Kidney glomerular epithelial cell (primary cell): ENCODE measurements around the gene ADGRV1.
"Not testable (repeated sequence)": the region's sequence is repeated elsewhere in the genome, so short reads cannot be mapped to it uniquely, and the experiment has no call there.

Experiments used
- DNase-seq: peaks from one replicate; lab custom pipeline; 2025; lab: John Stamatoyannopoulos, UW

Gene ADGRV1

GRCh38 chr5:90996089-90996488 is 437.5 kb downstream of the ADGRV1 start:
- DNase-seq = no peak

GRCh38 chr5:90997082-90997481 is 438.5 kb downstream of the ADGRV1 start:
- DNase-seq = no peak

- no peak for DNase-seq
These were observed 442.1 kb downstream of the ADGRV1 start for GRCh38 chr5:91000743-91001142.

GRCh38 chr5:91006713-91007112 is 448.1 kb downstream of the ADGRV1 start:
- DNase-seq = no peak

- DNase-seq = no peak
These were observed 448.7 kb downstream of the ADGRV1 start for GRCh38 chr5:91007251-91007650.

- peak; percentile 51 for DNase-seq
These were observed 449.3 kb downstream of the ADGRV1 start for GRCh38 chr5:91007780-91008402.

GRCh38 chr5:91010090-91010489 is 451.5 kb downstream of the ADGRV1 start:
- DNase-seq = no peak

- DNase-seq = no peak
These were observed 452.4 kb downstream of the ADGRV1 start for GRCh38 chr5:91011029-91011428.

- not testable (repeated sequence) for DNase-seq
These were observed 454.3 kb downstream of the ADGRV1 start for GRCh38 chr5:91012867-91013266.

GRCh38 chr5:91016322-91016721 is 457.7 kb downstream of the ADGRV1 start:
- DNase-seq = no peak

GRCh38 chr5:91016954-91017700 is 458.5 kb downstream of the ADGRV1 start:
- peak; percentile 30 for DNase-seq

GRCh38 chr5:91018200-91018599 is 459.6 kb downstream of the ADGRV1 start:
- DNase-seq = no peak

- no peak for DNase-seq
These were observed 460.2 kb downstream of the ADGRV1 start for GRCh38 chr5:91018712-91019371.

- peak; percentile 71 for DNase-seq
These were observed 461.6 kb downstream of the ADGRV1 start for GRCh38 chr5:91020065-91020800.

- no peak for DNase-seq
These were observed 463.9 kb downstream of the ADGRV1 start for GRCh38 chr5:91022518-91022917.

GRCh38 chr5:91024206-91024605 is 465.6 kb downstream of the ADGRV1 start:
- DNase-seq = no peak

- DNase-seq = no peak
These were observed 466.1 kb downstream of the ADGRV1 start for GRCh38 chr5:91024727-91025126.

- DNase-seq = no peak
These were observed 466.9 kb downstream of the ADGRV1 start for GRCh38 chr5:91025449-91025848.

GRCh38 chr5:91025956-91026355 is 467.4 kb downstream of the ADGRV1 start:
- DNase-seq = no peak

- DNase-seq = no peak
These were observed 467.9 kb downstream of the ADGRV1 start for GRCh38 chr5:91026466-91026865.

GRCh38 chr5:91027405-91028139 is 469.0 kb downstream of the ADGRV1 start:
- no peak for DNase-seq

GRCh38 chr5:91028499-91028956 is 469.9 kb downstream of the ADGRV1 start:
- DNase-seq = no peak
